Progenitor cell of endocrine pancreas (in vitro differentiated cells): ENCODE results near the gene RPS4Y2. TPM values are rescaled to one million over a fixed set of nuclear protein-coding genes. Genes with fewer than 3 reads are reported as not detected.

Experiments
- DNase-seq: peaks from one replicate; pipeline ENCODE4 v3.0.0; 2021; ENCODE audit warnings: low spot score; ENCODE audit not compliant: unreplicated experiment
- H3K27ac Mint-ChIP-seq: 2 replicates; pipeline ENCODE4 v1.8.0; 2021; ENCODE audit warnings: mild to moderate bottlenecking, moderate library complexity, mixed read lengths
- H3K27me3 Mint-ChIP-seq: 2 replicates; pipeline ENCODE4 v1.8.0; 2021; ENCODE audit warnings: mixed read lengths
- H3K36me3 Mint-ChIP-seq: 2 replicates; pipeline ENCODE4 v1.8.0; 2022; ENCODE audit warnings: mixed read lengths; ENCODE audit not compliant: insufficient read depth
- H3K4me1 Mint-ChIP-seq: 2 replicates; pipeline ENCODE4 v1.8.0; 2021; ENCODE audit warnings: low read depth, mixed read lengths
- H3K4me3 Mint-ChIP-seq: 2 replicates; pipeline ENCODE4 v1.8.0; 2021; ENCODE audit warnings: low read depth, mild to moderate bottlenecking, moderate library complexity, mixed read lengths
- H3K9me3 Mint-ChIP-seq: 2 replicates; pipeline ENCODE4 v1.8.0; 2021; ENCODE audit warnings: low read depth, mixed read lengths
- total RNA-seq: library from RNA; stranded (reverse); gene quantifications from 2 replicates; pipeline ENCODE4 v1.2.1, GENCODE V29; 2021
- TF ChIP-seq, protein P1 (sequence below): fragments of 200-600 bp; sonication (generic); IDR thresholded peaks from one replicate; pipeline ENCODE4 v1.5.0; 2021; ENCODE audit warnings: antibody characterized with exemption, mild to moderate bottlenecking; ENCODE audit not compliant: unreplicated experiment

Gene RPS4Y2
- total RNA-seq, 1 donor from 2014 or later = not detected

DNA sequence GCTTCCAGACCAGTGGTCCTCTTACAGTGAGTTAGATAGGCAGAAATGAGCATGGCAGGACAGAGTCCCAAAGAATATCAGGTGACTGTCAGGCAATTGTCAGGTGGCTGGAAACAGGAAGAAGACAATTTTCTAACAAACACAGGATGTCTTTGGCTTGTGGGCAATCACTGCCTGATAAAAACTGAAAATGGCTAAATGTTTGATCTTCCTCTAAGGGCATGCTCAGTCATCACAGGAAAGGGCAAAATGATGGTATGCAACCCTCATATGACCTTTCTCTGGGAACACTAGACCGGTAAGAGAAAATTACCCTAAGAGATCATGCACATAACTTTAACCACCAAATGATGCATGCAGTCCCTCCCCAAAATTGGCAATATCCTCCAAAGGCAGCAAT is 57.6 kb downstream of the RPS4Y2 start:
- Mint-ChIP-seq H3K4me1 (no peaks in the 10 kb centered on the region), H3K27me3 (no peaks in the 10 kb centered on the region), H3K9me3 (no peaks in the 10 kb centered on the region), H3K27ac (no peak overlapping the region), H3K4me3 (no peak overlapping the region), H3K36me3 (no peaks in the 10 kb centered on the region)
- no peak for DNase-seq
- TF ChIP-seq, protein P1, sequence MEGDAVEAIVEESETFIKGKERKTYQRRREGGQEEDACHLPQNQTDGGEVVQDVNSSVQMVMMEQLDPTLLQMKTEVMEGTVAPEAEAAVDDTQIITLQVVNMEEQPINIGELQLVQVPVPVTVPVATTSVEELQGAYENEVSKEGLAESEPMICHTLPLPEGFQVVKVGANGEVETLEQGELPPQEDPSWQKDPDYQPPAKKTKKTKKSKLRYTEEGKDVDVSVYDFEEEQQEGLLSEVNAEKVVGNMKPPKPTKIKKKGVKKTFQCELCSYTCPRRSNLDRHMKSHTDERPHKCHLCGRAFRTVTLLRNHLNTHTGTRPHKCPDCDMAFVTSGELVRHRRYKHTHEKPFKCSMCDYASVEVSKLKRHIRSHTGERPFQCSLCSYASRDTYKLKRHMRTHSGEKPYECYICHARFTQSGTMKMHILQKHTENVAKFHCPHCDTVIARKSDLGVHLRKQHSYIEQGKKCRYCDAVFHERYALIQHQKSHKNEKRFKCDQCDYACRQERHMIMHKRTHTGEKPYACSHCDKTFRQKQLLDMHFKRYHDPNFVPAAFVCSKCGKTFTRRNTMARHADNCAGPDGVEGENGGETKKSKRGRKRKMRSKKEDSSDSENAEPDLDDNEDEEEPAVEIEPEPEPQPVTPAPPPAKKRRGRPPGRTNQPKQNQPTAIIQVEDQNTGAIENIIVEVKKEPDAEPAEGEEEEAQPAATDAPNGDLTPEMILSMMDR = no peak

DNA sequence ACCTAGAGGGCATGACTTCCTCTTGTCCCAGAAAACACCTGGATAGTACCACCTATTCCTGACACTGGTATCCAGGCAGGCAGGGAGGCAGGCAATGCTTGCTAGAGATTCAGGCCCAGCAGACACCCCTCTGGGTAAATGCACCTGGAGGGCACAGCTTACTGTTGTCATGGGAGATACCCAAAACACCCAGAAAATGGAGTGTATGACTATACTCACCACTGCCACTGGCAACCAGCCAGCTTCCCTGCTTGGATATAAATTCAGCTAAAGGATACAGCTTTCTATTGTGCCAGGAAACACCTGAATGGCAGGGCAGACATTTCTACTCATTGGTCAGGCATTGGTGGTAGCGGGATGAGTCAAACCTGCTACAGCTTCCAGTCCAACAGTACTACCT is 58.9 kb downstream of the RPS4Y2 start:
- no peak for DNase-seq
- Mint-ChIP-seq H3K36me3 (no peaks in the 10 kb centered on the region), H3K9me3 (no peaks in the 10 kb centered on the region), H3K27ac (no peak overlapping the region), H3K4me3 (no peak overlapping the region), H3K27me3 (no peaks in the 10 kb centered on the region), H3K4me1 (no peaks in the 10 kb centered on the region)
- TF ChIP-seq, protein P1 = no peak

DNA sequence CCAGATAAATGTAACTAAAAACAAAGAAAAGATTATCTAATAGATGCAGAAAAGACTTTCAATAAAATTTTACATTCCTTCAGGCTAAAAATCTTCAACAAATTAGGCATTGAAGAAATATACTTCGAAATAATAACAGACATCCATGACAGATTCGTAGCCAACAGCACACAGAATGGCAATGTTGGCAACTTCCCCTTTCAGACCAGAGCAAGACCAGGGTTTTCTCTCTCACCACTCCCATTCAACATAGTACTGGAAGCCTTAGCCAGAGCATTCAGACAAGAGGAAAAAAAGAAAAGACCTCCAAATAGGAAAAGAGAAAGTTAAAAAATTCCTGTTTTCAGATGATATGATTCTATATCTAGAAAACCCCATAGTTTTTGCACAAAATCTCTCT is 61.2 kb downstream of the RPS4Y2 start:
- Mint-ChIP-seq H3K4me1 (no peaks in the 10 kb centered on the region), H3K27ac (no peak overlapping the region), H3K4me3 (no peak overlapping the region), H3K9me3 (no peaks in the 10 kb centered on the region), H3K27me3 (no peaks in the 10 kb centered on the region), H3K36me3 (no peaks in the 10 kb centered on the region)
- no peak for DNase-seq
- TF ChIP-seq, protein P1 = no peak

Other genes with a start within 250 kb of the RPS4Y2 start
- not detected in 2 replicates for gene EIF1AY, start 180.3 kb upstream of the RPS4Y2 start, total RNA-seq